MM.1S (cell line): Measurements from ENCODE around the gene LCNL1.

Experiments used
- DNase-seq: peaks from one replicate; pipeline ENCODE4 v3.0.0-alpha.2; 2015
- H2AFZ ChIP-seq: fragments of 300-600 bp; sonication (generic); 2 replicates; pipeline ENCODE4 v1.6.0; 2016; ENCODE audit warnings: antibody characterized with exemption, low read length
- H3F3A ChIP-seq: fragments of 300-600 bp; sonication (generic); 2 replicates; pipeline ENCODE4 v1.6.1; 2016; ENCODE audit warnings: mild to moderate bottlenecking, antibody characterized with exemption, low read length, moderate library complexity, mixed read lengths; ENCODE audit not compliant: insufficient read depth
- H3K27ac ChIP-seq: fragments of 300-600 bp; sonication (generic); 2 replicates; pipeline ENCODE4 v1.5.1; 2016; ENCODE audit warnings: mild to moderate bottlenecking, low read length
- H3K27me3 ChIP-seq: fragments of 300-600 bp; sonication (generic); replicated peaks from 2 replicates; pipeline ENCODE4 v1.6.0; 2016; ENCODE audit warnings: low read length; ENCODE audit not compliant: insufficient read depth
- H3K36me3 ChIP-seq: fragments of 300-600 bp; sonication (generic); replicated peaks from 2 replicates; pipeline ENCODE4 v1.6.1; 2016; ENCODE audit warnings: mild to moderate bottlenecking, low read length, mixed read lengths; ENCODE audit not compliant: insufficient read depth
- H3K4me1 ChIP-seq: fragments of 300-600 bp; sonication (generic); 2 replicates; pipeline ENCODE4 v1.6.1; 2016; ENCODE audit warnings: low read length, mixed read lengths
- H3K4me2 ChIP-seq: fragments of 300-600 bp; sonication (generic); 2 replicates; pipeline ENCODE4 v1.6.0; 2016; ENCODE audit warnings: low read depth, low read length
- H3K4me3 ChIP-seq: fragments of 300-600 bp; sonication (generic); 2 replicates; pipeline ENCODE4 v1.5.1; 2016; ENCODE audit warnings: low read length, mixed read lengths
- H3K79me2 ChIP-seq: fragments of 300-600 bp; sonication (generic); 2 replicates; pipeline ENCODE4 v1.6.1; 2016; ENCODE audit warnings: mixed run types, low read length, mixed read lengths
- H3K9ac ChIP-seq: fragments of 300-600 bp; sonication (generic); 2 replicates; pipeline ENCODE4 v1.6.1; 2016; ENCODE audit warnings: low read length, mixed read lengths
- H3K9me2 ChIP-seq: fragments of 300-600 bp; sonication (generic); replicated peaks from 2 replicates; pipeline ENCODE4 v1.6.1; 2016; ENCODE audit warnings: mild to moderate bottlenecking, low read length, mixed read lengths; ENCODE audit not compliant: insufficient read depth
- H3K9me3 ChIP-seq: fragments of 300-600 bp; sonication (generic); replicated peaks from 2 replicates; pipeline ENCODE4 v1.6.1; 2016; ENCODE audit warnings: mild to moderate bottlenecking, low read length, mixed read lengths; ENCODE audit not compliant: insufficient read depth
- H4K20me1 ChIP-seq: fragments of 300-600 bp; sonication (generic); 2 replicates; pipeline ENCODE4 v1.6.1; 2016; ENCODE audit warnings: mild to moderate bottlenecking, low read length, moderate library complexity, mixed read lengths; ENCODE audit not compliant: insufficient read depth
- CTCF ChIP-seq: fragments of 300-600 bp; sonication (generic); IDR thresholded peaks from 2 replicates; pipeline ENCODE4 v1.5.1; 2016; ENCODE audit warnings: antibody characterized with exemption, low read length, mixed read lengths
- EZH2 ChIP-seq: fragments of 300-600 bp; sonication (generic); optimal IDR thresholded peaks from 2 replicates; pipeline ENCODE3; 2017; ENCODE audit warnings: low read depth, mild to moderate bottlenecking, antibody characterized with exemption, low read length, mixed read lengths
- EZH2phosphoT487 ChIP-seq: fragments of 300-600 bp; sonication (generic); IDR thresholded peaks from 2 replicates; pipeline ENCODE4 v1.6.1; 2018; ENCODE audit warnings: antibody characterized with exemption, low read length

LCNL1 gene

GRCh38 chr9:137009217-137009616, 26.4 kb downstream of the LCNL1 start:
- H3K9ac ChIP-seq = no peak overlapping the region
- no peak for DNase-seq
- no peak overlapping the region for H2AFZ ChIP-seq
- no peaks in the 10 kb centered on the region for H4K20me1 ChIP-seq
- H3K4me1 ChIP-seq = no peaks in the 10 kb centered on the region
- H3K27me3 ChIP-seq = peaks cover 41% of the 10 kb centered on the region
- H3K9me2 ChIP-seq = no peaks in the 10 kb centered on the region
- H3K9me3 ChIP-seq = no peaks in the 10 kb centered on the region
- TF ChIP-seq EZH2phosphoT487 (no peak), CTCF (no peak), EZH2 (no peak)
- H3F3A ChIP-seq = no peaks in the 10 kb centered on the region
- H3K4me3 ChIP-seq = no peak overlapping the region
- no peak overlapping the region for H3K27ac ChIP-seq
- H3K79me2 ChIP-seq = no peaks in the 10 kb centered on the region
- no peak overlapping the region for H3K4me2 ChIP-seq
- no peaks in the 10 kb centered on the region for H3K36me3 ChIP-seq

- Histone ChIP-seq H2AFZ (no peak overlapping the region), H3K9me3 (no peaks in the 10 kb centered on the region), H4K20me1 (no peaks in the 10 kb centered on the region), H3K27ac (no peak overlapping the region), H3K79me2 (no peaks in the 10 kb centered on the region), H3K36me3 (no peaks in the 10 kb centered on the region), H3K4me3 (no peak overlapping the region), H3K9me2 (no peaks in the 10 kb centered on the region), H3K27me3 (peaks cover 48% of the 10 kb centered on the region), H3K9ac (no peak overlapping the region), H3K4me1 (no peaks in the 10 kb centered on the region), H3K4me2 (no peak overlapping the region), H3F3A (no peaks in the 10 kb centered on the region)
- TF ChIP-seq EZH2phosphoT487 (no peak), EZH2 (no peak), CTCF (no peak)
- no peak for DNase-seq
Observed at GRCh38 chr9:137009938-137010732, 27.3 kb downstream of the LCNL1 start.

GRCh38 chr9:137011156-137011555, 28.4 kb downstream of the LCNL1 start:
- no peaks in the 10 kb centered on the region for H3K4me1 ChIP-seq
- H3K9ac ChIP-seq = no peak overlapping the region
- H3K4me2 ChIP-seq = no peak overlapping the region
- no peaks in the 10 kb centered on the region for H4K20me1 ChIP-seq
- H3K79me2 ChIP-seq = no peaks in the 10 kb centered on the region
- no peak overlapping the region for H3K27ac ChIP-seq
- no peak overlapping the region for H2AFZ ChIP-seq
- H3K9me2 ChIP-seq = no peaks in the 10 kb centered on the region
- no peak overlapping the region for H3K4me3 ChIP-seq
- H3K9me3 ChIP-seq = no peaks in the 10 kb centered on the region
- TF ChIP-seq EZH2 (no peak), CTCF (no peak), EZH2phosphoT487 (no peak)
- peaks cover 46% of the 10 kb centered on the region for H3K27me3 ChIP-seq
- no peak for DNase-seq
- H3F3A ChIP-seq = no peaks in the 10 kb centered on the region
- no peaks in the 10 kb centered on the region for H3K36me3 ChIP-seq
